AG04450 (cell line): ENCODE measurements around the gene CD180. TPM values are rescaled to one million over a fixed set of nuclear protein-coding genes. Genes with fewer than 3 reads are reported as not detected.

Experiments
- CTCF ChIA-PET: fragments of 300-600, 350-600 bp; formaldehyde crosslinking; extraction: SDS; loops from one replicate; lab custom pipeline; 2022; ENCODE audit warnings: antibody characterized with exemption, inconsistent platforms; lab: Charles Lee
- POLR2A ChIA-PET: fragments of 350-600 bp; formaldehyde crosslinking; extraction: SDS; loops from one replicate; lab custom pipeline; 2021; ENCODE audit warnings: antibody characterized with exemption, inconsistent platforms; lab: Yijun Ruan, JAX
- DNase-seq: peaks from one replicate; pipeline ENCODE4 v3.0.0-alpha.2; 2011; ENCODE audit warnings: low read depth, low spot score
- H3K27ac ChIP-seq: one replicate; pipeline ENCODE4 v1.5.1; 2012; ENCODE audit warnings: low read depth, low read length, control low read depth
- H3K27me3 ChIP-seq: one replicate; pipeline ENCODE4 v1.6.0; 2012; ENCODE audit warnings: low read length; ENCODE audit not compliant: control insufficient read depth, insufficient read depth
- H3K4me3 ChIP-seq: 2 replicates; pipeline ENCODE4 v1.5.1; 2011; ENCODE audit warnings: mild to moderate bottlenecking, low read depth, low read length, control low read depth
- H3K9me3 ChIP-seq: 2 replicates; pipeline ENCODE4 v1.5.1; 2012; ENCODE audit warnings: low read length; ENCODE audit not compliant: control insufficient read depth, insufficient read depth
- polyA plus RNA-seq: library from polyadenylated mRNA; depleted of rRNA; stranded (reverse); fragments of >200 nt; gene quantifications from 2 replicates; pipeline ENCODE4 v1.2.3, GENCODE V29; 2011
- TF ChIP-seq, protein P1 (sequence below): IDR thresholded peaks from 2 replicates; pipeline ENCODE4 v1.5.1; 2011; ENCODE audit warnings: low read depth, low read length, control low read depth, inconsistent platforms

The CD180 gene
- polyA plus RNA-seq, 1 experiment: not detected

GRCh38 chr5:67202828-67203227 is 6.2 kb upstream of the CD180 start:
- TF ChIP-seq, protein P1, sequence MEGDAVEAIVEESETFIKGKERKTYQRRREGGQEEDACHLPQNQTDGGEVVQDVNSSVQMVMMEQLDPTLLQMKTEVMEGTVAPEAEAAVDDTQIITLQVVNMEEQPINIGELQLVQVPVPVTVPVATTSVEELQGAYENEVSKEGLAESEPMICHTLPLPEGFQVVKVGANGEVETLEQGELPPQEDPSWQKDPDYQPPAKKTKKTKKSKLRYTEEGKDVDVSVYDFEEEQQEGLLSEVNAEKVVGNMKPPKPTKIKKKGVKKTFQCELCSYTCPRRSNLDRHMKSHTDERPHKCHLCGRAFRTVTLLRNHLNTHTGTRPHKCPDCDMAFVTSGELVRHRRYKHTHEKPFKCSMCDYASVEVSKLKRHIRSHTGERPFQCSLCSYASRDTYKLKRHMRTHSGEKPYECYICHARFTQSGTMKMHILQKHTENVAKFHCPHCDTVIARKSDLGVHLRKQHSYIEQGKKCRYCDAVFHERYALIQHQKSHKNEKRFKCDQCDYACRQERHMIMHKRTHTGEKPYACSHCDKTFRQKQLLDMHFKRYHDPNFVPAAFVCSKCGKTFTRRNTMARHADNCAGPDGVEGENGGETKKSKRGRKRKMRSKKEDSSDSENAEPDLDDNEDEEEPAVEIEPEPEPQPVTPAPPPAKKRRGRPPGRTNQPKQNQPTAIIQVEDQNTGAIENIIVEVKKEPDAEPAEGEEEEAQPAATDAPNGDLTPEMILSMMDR: no peak
- Histone ChIP-seq H3K4me3 (no peak overlapping the region), H3K27ac (no peak overlapping the region), H3K27me3 (no peaks in the 10 kb centered on the region), H3K9me3 (no peaks in the 10 kb centered on the region)
- ChIA-PET CTCF (interaction anchor here (1.4 to 2.1 kb wide), 2 partner anchors 36 to 53 kb away, joined by 4 to 5 read pairs; no protein-coding TSS in a partner anchor), POLR2A (no interaction called here)
- no peak for DNase-seq

- Histone ChIP-seq H3K27ac (no peak overlapping the region), H3K27me3 (no peaks in the 10 kb centered on the region), H3K4me3 (no peak overlapping the region), H3K9me3 (no peaks in the 10 kb centered on the region)
- TF ChIP-seq, protein P1: no peak
- no peak for DNase-seq
- CTCF ChIA-PET: interaction anchor here (1.4 to 2.1 kb wide), 2 partner anchors 36 to 52 kb away, joined by 4 to 5 read pairs; no protein-coding TSS in a partner anchor
- POLR2A ChIA-PET: no interaction called here
Measured at GRCh38 chr5:67201897-67202549, 5.4 kb upstream of the CD180 start.

GRCh38 chr5:67200809-67201562 is 4.4 kb upstream of the CD180 start:
- Histone ChIP-seq H3K4me3 (no peak overlapping the region), H3K27me3 (no peaks in the 10 kb centered on the region), H3K27ac (no peak overlapping the region), H3K9me3 (no peaks in the 10 kb centered on the region)
- POLR2A ChIA-PET: no interaction called here
- no peak for DNase-seq
- CTCF ChIA-PET: interaction anchor here (0.8 kb wide), 1 partner anchor 9 kb away, joined by 3 read pairs; no protein-coding TSS in a partner anchor
- TF ChIP-seq, protein P1: no peak

- Histone ChIP-seq H3K9me3 (no peaks in the 10 kb centered on the region), H3K4me3 (no peak overlapping the region), H3K27ac (no peak overlapping the region), H3K27me3 (no peaks in the 10 kb centered on the region)
- ChIA-PET CTCF (interaction anchor here (1.7 kb wide), 1 partner anchor 44 kb away, joined by 5 read pairs; no protein-coding TSS in a partner anchor), POLR2A (no interaction called here)
- DNase-seq: no peak
- TF ChIP-seq, protein P1: no peak
Measured at GRCh38 chr5:67199859-67200258, 3.3 kb upstream of the CD180 start.

DNA sequence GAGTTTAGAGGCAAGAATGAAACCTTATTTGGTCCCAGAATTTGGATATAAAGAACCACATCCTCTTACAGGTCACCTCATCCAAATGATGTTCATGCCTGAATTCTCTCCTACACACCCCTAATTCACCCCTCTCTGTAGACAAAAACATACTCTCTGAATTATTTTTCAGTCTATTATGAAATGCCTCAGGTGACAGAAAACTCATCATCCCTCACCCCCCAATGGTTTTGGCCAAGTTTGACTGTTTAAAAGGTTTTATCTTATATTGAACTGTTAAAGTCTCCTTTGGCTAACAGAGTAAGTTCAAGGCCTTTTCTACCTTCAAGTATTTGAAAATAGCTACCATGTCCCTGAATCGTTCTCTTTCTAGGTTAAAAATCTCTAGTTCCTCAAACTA is 2.3 kb upstream of the CD180 start:
- no peak overlapping the region for H3K4me3 ChIP-seq
- no peak for DNase-seq
- TF ChIP-seq, protein P1: no peak
- H3K27me3 ChIP-seq: no peaks in the 10 kb centered on the region
- ChIA-PET CTCF (interaction anchor here (1.7 kb wide), 1 partner anchor 43 kb away, joined by 5 read pairs; no protein-coding TSS in a partner anchor), POLR2A (no interaction called here)
- no peak overlapping the region for H3K27ac ChIP-seq
- no peaks in the 10 kb centered on the region for H3K9me3 ChIP-seq
